Adipocyte (in vitro differentiated cells): ENCODE data around the gene BTBD7.
"Not testable (repeated sequence)": the region's sequence is repeated elsewhere in the genome, so short reads cannot be mapped to it uniquely, and the experiment has no call there.

ENCODE experiments used
- DNase-seq: peaks from one replicate; pipeline ENCODE4 v3.0.0-alpha.2; 2015; ENCODE audit warnings: low read depth
- H3K27me3 ChIP-seq: replicated peaks from 2 replicates; pipeline ENCODE4 v1.7.0; 2013; ENCODE audit warnings: mild to moderate bottlenecking, low read length, moderate library complexity; ENCODE audit not compliant: control insufficient read depth, insufficient read depth
- H3K36me3 ChIP-seq: 2 replicates; pipeline ENCODE4 v1.7.0; 2013; ENCODE audit warnings: low read length, mild to moderate bottlenecking, moderate library complexity; ENCODE audit not compliant: control insufficient read depth, insufficient read depth, severe bottlenecking
- H3K4me1 ChIP-seq: 2 replicates; pipeline ENCODE4 v1.7.0; 2013; ENCODE audit warnings: mild to moderate bottlenecking, low read length, moderate library complexity; ENCODE audit not compliant: control insufficient read depth, insufficient read depth
- H3K4me3 ChIP-seq: 2 replicates; pipeline ENCODE4 v1.7.0; 2013; ENCODE audit warnings: mild to moderate bottlenecking, low read length, moderate library complexity
- H3K9ac ChIP-seq: 2 replicates; pipeline ENCODE4 v1.7.0; 2013; ENCODE audit warnings: mild to moderate bottlenecking, low read length, moderate library complexity
- H3K9me3 ChIP-seq: 2 replicates; pipeline ENCODE4 v1.7.0; 2013; ENCODE audit warnings: mild to moderate bottlenecking, low read length, moderate library complexity; ENCODE audit not compliant: control insufficient read depth

BTBD7 gene

GRCh38 chr14:93245764-93246420, 86.9 kb downstream of the BTBD7 start:
- Histone ChIP-seq H3K9ac (no peak overlapping the region), H3K9me3 (no peaks in the 10 kb centered on the region), H3K36me3 (peaks cover 70% of the 10 kb centered on the region)

GRCh38 chr14:93240678-93241000, 92.2 kb downstream of the BTBD7 start:
- no peak for DNase-seq
- Histone ChIP-seq H3K27me3 (no peaks in the 10 kb centered on the region), H3K36me3 (peaks cover 58% of the 10 kb centered on the region), H3K9ac (no peak overlapping the region), H3K9me3 (no peaks in the 10 kb centered on the region), H3K4me1 (no peaks in the 10 kb centered on the region), H3K4me3 (no peak overlapping the region)

More at GRCh38 chr14:93245764-93246420, 86.9 kb downstream of the BTBD7 start:
- Histone ChIP-seq H3K4me3 (no peak overlapping the region), H3K4me1 (no peaks in the 10 kb centered on the region), H3K27me3 (no peaks in the 10 kb centered on the region)
- no peak for DNase-seq

- peaks cover 52% of the 10 kb centered on the region for H3K36me3 ChIP-seq
- H3K9ac ChIP-seq = no peak overlapping the region
- DNase-seq = peak; percentile 70
- H3K9me3 ChIP-seq = no peaks in the 10 kb centered on the region
- no peak overlapping the region for H3K4me3 ChIP-seq
- no peaks in the 10 kb centered on the region for H3K4me1 ChIP-seq
- H3K27me3 ChIP-seq = no peaks in the 10 kb centered on the region
These were observed 92.8 kb downstream of the BTBD7 start for GRCh38 chr14:93239869-93240677.

- Histone ChIP-seq H3K9ac (no peak overlapping the region), H3K4me3 (no peak overlapping the region), H3K9me3 (no peaks in the 10 kb centered on the region), H3K4me1 (peaks cover 3% of the 10 kb centered on the region), H3K27me3 (no peaks in the 10 kb centered on the region), H3K36me3 (peaks cover 10% of the 10 kb centered on the region)
- DNase-seq = peak; percentile 14
These were observed 98.0 kb downstream of the BTBD7 start for GRCh38 chr14:93234798-93235197.

- not testable (repeated sequence) for H3K4me3 ChIP-seq, DNase-seq, H3K9me3 ChIP-seq, H3K27me3 ChIP-seq, H3K4me1 ChIP-seq, H3K9ac ChIP-seq
- peaks cover 11% of the 10 kb centered on the region for H3K36me3 ChIP-seq
These were observed 99.8 kb downstream of the BTBD7 start for GRCh38 chr14:93233078-93233477.

- peak overlapping the region; percentile 84 for H3K4me3 ChIP-seq
- peaks cover 18% of the 10 kb centered on the region for H3K36me3 ChIP-seq
- H3K27me3 ChIP-seq = no peaks in the 10 kb centered on the region
- H3K9ac ChIP-seq = peak overlapping the region; percentile 67
- H3K9me3 ChIP-seq = no peaks in the 10 kb centered on the region
- peaks cover 3% of the 10 kb centered on the region for H3K4me1 ChIP-seq
- no peak for DNase-seq
These were observed 100.7 kb downstream of the BTBD7 start for GRCh38 chr14:93232159-93232558.

- Histone ChIP-seq H3K4me3 (peak overlapping the region; percentile 84), H3K9ac (peak overlapping the region; percentile 67)
- DNase-seq = peak; percentile 43
These were observed 101.5 kb downstream of the BTBD7 start for GRCh38 chr14:93231129-93231979.

GRCh38 chr14:93230539-93230938, 102.3 kb downstream of the BTBD7 start:
- Histone ChIP-seq H3K36me3 (peaks cover 24% of the 10 kb centered on the region), H3K4me1 (peaks cover 3% of the 10 kb centered on the region), H3K4me3 (no peak overlapping the region), H3K9me3 (no peaks in the 10 kb centered on the region), H3K27me3 (no peaks in the 10 kb centered on the region), H3K9ac (no peak overlapping the region)
- no peak for DNase-seq

More at GRCh38 chr14:93231129-93231979, 101.5 kb downstream of the BTBD7 start:
- Histone ChIP-seq H3K27me3 (no peaks in the 10 kb centered on the region), H3K4me1 (peaks cover 3% of the 10 kb centered on the region), H3K9me3 (no peaks in the 10 kb centered on the region), H3K36me3 (peaks cover 22% of the 10 kb centered on the region)

GRCh38 chr14:93228550-93228949, 104.3 kb downstream of the BTBD7 start:
- peaks cover 3% of the 10 kb centered on the region for H3K4me1 ChIP-seq
- H3K9me3 ChIP-seq = no peaks in the 10 kb centered on the region
- no peak for DNase-seq
- H3K36me3 ChIP-seq = peaks cover 33% of the 10 kb centered on the region
- H3K27me3 ChIP-seq = no peaks in the 10 kb centered on the region
- no peak overlapping the region for H3K4me3 ChIP-seq
- no peak overlapping the region for H3K9ac ChIP-seq

GRCh38 chr14:93223565-93223964, 109.3 kb downstream of the BTBD7 start:
- Histone ChIP-seq H3K9ac (no peak overlapping the region), H3K9me3 (no peaks in the 10 kb centered on the region), H3K27me3 (no peaks in the 10 kb centered on the region), H3K4me1 (no peaks in the 10 kb centered on the region), H3K36me3 (peaks cover 51% of the 10 kb centered on the region), H3K4me3 (no peak overlapping the region)
- no peak for DNase-seq

- H3K9ac ChIP-seq = no peak overlapping the region
These were observed 112.3 kb downstream of the BTBD7 start for GRCh38 chr14:93220509-93220908.

More at GRCh38 chr14:93220509-93220908, 112.3 kb downstream of the BTBD7 start:
- no peaks in the 10 kb centered on the region for H3K4me1 ChIP-seq
- peaks cover 55% of the 10 kb centered on the region for H3K36me3 ChIP-seq
- no peaks in the 10 kb centered on the region for H3K9me3 ChIP-seq
- no peaks in the 10 kb centered on the region for H3K27me3 ChIP-seq
- no peak for DNase-seq
- no peak overlapping the region for H3K4me3 ChIP-seq
